Activated naive CD8-positive, alpha-beta T cell treated with anti-CD3 and anti-CD28 coated beads, Interleukin-2, amount 50 U/mL, for 16 hours (primary cell): Measurements from ENCODE around the gene CCDC27.

ENCODE experiments used
- DNase-seq: peaks from one replicate; pipeline ENCODE4 v3.0.0-alpha.2; 2020; ENCODE audit warnings: low read depth, low spot score

CCDC27 gene

DNA sequence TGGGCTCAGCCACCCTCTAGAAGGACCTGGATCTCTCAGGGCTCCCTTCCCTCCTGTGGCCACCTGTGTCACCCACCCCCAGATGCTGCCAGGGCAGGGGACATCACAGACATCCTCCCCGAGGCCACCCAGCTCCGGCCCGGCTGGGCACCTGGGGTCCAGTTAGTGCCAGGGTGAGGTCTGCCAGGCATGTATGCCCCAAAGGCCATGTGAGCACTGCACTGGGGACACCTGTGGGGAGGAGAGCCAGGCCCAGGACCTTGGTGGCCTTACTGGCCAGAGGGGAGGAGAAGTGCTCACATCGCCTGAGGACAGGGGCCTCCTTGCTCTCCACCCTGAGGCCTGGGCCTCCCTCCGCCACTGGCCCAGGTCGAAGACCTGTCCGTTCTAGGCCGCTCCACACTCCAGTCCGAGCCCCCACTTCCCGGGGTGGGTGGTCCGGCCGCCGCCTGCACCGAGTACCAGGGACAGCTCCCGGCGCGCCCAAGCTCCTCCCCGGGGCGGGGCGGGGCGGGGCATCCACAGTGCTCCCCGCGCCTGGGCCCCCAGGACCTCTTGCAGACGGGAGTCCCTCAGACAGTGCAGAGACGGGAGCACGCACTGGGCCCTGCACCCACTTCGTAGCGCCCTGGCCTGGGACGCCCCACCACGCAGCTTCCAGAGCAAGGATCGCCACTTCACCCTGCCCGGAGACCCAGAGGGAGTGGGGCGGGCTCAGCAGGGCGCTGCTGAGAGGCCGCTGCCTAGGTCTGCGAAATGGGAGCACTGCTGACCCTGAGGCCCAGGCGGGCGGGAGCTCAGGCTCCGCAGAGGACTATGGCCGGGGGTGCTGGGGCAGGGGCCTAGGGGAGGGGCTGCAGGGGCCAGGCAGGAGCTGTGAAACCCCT, 34.3 kb upstream of the CCDC27 start:
- DNase-seq, result no peak

DNA sequence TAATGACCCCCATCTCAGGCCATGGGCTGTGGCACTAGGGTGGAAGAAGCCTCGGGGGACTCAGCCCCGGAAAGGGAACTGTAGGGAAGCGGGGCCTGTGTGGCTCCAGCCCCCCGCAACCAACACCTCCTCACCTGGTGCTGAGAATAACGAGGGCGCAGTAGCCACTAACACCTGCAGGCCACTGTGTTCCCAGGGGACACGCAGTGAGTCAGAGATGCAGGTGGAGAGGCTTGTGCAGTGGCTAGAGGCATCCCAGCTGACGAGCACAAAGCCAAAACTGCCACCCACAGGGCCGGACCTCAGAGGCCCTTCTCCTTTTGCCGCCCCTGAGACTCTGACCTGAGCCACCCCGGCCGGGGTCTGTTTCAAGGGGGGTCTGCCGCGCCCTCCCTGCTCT, 33.5 kb upstream of the CCDC27 start:
- DNase-seq, result no peak

DNA sequence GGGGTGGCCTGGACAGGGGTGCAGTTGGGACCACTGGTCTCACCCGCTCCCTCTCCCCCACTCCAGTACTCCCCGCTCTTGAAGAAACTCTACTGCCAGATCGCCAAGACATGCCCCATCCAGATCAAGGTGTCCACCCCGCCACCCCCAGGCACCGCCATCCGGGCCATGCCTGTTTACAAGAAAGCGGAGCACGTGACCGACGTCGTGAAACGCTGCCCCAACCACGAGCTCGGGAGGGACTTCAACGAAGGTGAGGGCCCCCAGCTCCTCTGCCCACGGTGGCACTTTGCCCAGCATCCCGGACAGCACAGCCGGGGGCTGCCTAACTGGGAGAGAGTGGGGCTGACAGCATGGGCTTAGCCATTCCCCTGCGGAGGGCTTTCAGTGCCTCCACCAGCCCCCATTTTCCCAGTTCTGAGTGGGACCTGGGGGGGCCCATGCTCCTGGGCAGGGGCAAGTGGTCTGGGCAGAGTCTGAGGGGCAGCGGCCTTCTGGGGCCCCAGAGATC, 30.2 kb upstream of the CCDC27 start:
- no peak for DNase-seq

DNA sequence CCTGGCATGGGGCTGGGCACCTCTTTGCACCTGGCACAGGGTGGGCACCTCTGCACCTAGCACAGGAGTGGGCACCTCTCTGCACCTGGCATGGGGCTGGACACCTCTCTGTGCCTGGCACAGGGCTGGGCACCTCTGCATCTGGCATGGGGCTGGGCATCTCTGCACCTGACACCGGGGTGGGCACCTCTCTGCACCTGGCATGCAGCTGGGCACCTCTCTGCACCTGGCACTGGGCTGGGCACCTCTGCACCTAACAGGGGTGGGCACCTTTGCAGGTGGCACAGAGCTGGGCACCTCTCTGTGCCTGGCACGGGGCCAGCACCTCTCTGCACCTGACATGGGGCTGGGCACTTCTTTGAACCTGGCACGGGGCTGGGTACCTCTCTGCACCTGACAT, 29.4 kb upstream of the CCDC27 start:
- DNase-seq, result no peak

DNA sequence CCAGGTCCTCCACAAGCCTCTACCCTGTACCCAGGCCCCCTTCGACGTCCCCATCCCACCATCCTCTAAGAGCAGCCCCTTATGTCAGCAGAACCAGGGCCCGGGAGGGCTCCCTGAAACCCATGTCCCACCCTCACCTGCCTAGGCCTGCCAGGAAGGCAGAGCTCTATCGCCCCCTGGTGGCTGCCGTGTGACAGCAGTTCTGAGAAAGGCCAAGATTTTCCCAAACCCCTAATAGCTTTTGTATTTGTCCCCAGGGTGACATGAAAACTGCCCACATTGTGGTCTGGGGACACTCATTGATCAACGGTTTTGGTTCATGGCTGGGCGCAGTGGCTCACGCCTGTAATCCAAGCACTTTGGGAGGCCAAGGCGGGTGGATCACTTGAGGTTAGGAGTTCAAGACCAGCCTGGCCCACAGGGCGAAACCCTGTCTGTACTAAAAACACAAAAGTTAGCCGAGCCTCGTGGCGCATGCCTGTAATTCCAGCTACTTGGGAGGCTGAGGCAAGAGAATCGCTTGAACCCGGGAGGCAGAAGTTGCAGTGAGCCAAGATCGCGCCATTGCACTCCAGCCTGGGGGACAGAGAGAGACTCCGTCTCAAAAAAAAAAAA, 27.7 kb upstream of the CCDC27 start:
- peak; percentile 66 for DNase-seq

DNA sequence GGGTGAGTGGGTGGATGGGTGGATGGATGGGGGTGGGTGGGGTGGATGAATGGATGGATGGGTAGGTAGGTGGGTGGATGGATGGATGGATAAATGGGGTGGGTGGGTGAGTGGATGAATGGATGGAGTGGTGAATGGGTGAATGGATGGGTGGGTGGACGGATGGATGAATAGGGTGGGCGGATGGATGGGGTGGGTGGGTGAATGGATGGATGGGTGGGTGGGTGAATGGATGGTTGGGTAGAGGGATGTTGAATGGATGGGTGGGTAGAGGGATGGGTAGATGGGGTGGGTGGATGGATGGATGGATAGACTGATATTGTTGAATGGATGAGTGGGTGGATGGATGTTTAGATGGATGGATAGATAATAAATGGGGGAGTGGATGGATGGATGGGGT, 26.9 kb upstream of the CCDC27 start:
- no peak for DNase-seq

DNA sequence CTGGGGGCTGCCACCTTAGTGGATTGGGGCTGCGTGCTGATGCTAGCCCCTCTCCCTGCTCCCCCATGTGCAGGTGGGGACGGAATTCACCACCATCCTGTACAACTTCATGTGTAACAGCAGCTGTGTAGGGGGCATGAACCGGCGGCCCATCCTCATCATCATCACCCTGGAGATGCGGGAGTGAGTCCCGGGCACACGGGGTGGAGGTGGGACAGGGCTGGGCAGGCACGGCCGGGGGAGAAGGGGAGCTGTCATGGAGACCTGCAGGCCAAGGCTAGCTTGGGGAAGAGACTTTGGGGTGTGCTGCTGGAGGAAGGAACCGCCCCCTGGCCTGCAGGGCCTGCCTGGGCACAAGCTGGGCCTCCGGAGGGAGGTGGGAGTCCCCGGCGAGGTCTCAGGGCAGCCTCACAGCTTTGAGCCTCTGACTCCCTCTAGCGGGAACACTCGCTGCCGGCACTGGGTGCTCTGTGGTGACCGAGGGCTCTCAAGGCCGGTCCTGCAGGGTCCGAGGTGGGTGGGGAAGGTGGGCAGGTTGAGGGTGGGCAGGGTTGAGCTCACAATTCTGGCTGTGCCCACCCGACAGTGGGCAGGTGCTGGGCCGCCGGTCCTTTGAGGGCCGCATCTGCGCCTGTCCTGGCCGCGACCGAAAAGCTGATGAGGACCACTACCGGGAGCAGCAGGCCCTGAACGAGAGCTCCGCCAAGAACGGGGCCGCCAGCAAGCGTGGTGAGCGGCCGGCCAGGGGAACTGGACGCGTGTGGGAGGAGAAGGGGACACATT, 25.0 kb upstream of the CCDC27 start:
- no peak for DNase-seq

DNA sequence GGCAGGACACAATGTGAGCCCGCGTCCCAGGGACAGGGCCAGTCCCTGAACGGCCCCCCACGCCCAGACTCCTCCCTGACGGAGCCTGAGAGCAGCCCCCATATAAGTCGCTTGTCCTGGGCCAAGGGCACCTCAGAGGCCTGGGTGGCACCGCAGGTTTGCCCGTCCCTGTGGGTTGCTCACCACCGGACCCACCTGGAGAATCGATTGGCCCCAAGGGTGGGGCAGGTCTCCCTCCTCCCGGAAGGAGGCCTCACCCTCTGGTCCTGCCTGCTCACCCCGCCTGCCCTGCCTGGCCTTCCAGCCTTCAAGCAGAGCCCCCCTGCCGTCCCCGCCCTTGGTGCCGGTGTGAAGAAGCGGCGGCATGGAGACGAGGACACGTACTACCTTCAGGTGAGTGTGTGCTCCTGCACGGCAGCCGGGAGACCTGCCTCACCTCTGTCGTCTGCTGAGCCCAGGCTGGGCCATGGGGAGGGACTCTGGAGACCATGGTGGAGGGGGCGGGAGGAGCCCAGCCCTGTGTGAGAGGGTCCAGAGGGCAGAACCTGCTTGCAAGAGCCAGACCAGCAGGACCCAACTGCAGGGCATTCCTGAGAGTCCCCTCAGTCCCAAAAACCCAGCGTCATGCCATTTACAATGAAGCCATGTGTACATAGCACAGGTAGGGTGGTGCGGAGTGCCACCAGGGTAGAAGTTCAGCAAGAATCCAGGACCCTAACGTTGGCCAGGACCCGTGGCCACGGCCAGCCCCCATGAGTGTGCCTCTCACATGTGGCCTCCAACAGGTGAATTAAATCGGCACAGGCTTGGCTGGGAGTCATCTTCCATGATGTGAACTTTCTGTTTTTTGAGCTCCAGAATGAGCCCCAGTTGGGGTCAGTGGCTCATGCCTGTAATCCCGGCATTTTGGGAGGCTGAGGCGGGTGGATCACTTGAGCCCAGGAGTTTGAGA, 24.1 kb upstream of the CCDC27 start:
- DNase-seq, result no peak

DNA sequence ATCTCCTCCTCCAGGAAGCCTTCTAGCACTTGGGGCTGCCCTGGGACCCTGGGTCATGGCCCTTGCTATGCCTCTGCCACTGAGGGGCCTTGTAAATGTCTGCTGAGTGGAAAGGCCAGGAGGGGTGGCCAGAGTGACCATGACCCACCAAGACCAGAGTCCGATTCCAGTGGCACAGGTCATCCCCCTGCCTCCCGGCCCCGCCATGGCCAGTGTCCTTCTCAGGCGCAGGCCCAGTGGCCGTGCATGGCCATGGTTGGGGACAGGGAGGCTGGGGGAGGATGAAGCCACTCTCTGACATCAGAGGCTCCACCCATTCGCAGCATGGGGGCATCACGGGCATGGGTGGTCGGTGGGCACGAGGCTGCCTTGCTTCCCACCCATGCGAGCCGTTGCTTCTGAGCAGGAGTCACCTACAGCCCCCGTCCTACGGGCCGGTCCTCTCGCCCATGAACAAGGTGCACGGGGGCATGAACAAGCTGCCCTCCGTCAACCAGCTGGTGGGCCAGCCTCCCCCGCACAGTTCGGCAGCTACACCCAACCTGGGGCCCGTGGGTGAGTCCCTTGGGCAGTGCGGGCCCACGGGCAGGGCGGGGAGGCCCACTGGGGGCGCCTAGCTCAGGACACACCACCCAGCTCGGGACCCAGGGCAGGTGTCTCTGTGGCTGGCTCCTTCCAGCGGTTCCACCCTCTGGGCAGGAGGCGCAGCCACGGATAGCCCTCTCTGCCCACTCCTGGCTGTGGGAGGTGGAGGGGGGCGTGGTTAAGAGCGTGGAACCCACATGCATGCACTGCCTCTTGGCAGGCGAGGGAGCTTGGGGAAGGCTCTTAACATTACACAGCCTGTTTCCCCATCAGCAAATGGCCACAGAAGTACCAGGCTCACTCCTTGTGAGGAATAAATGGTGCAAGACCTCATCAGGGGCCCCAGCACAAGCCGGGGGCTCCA, 22.4 kb upstream of the CCDC27 start:
- no peak for DNase-seq

DNA sequence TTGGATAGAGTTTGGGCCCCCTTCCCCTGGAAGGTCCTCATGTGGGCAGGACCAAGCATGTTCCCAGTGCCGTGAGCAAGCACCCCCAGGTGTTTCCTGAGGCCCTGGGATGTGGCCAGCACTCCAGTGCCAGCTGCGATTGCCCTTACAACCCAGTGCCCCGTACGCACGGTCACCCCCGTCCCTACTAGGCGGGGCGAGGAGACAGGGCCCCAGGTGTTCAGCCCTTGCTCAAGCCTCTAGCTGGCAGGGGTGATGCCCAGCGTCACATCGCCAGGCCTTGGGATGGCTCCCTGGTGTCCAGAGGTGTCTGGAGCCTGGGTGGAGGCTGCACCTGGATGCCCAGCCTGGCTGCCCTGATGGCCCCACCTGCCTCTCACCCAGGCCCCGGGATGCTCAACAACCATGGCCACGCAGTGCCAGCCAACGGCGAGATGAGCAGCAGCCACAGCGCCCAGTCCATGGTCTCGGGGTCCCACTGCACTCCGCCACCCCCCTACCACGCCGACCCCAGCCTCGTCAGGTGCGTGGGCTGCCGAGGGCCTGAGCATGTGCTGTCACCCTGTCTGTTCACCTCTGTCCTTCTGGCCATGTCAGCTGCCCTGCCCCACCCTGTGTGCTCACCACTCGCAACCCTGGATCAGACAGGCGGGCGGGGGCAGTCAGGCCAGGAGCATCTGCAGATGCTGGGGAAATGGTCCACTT, 21.6 kb upstream of the CCDC27 start:
- DNase-seq, result no peak

DNA sequence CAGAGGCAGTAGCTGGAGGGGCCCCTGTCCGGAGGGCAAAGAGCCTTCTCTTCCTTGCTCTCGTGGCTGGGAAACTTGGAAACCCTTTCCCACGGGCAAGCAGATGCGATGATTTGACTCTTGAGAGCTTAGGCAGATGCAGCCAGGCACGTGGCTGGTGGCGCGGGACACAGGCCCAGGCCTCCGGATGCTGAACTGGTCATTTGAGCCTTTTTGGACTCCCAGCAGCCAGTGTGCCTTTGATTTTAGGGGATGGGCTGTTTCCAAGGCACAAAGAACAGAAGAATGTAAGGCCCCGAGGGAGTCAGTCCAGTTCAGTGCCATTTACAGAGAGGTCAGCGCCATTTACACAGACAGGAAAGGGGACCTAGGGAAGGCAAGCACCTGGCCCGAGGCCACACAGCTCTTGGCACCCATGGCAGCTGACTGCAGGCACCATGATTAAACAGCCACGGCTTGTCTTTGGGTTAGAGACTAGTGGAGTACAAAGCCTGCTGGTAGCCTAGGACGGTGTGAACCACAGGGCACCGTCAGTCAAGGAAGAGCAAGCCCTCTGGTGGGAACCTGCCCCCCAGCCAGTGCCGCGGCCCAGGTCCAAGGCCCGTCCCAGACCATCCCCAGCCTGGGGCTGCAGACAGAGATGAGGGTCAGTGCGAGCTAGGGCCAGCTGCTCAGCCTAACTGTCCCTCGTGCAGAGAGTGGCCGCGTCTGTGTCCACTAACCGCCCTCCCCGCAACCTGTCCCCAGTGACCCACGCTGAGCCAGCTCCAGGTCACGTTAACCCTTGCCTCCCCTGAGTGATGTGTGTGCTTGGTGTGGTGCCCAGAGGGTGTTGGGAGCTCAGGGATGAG, 20.4 kb upstream of the CCDC27 start:
- DNase-seq, result no peak

DNA sequence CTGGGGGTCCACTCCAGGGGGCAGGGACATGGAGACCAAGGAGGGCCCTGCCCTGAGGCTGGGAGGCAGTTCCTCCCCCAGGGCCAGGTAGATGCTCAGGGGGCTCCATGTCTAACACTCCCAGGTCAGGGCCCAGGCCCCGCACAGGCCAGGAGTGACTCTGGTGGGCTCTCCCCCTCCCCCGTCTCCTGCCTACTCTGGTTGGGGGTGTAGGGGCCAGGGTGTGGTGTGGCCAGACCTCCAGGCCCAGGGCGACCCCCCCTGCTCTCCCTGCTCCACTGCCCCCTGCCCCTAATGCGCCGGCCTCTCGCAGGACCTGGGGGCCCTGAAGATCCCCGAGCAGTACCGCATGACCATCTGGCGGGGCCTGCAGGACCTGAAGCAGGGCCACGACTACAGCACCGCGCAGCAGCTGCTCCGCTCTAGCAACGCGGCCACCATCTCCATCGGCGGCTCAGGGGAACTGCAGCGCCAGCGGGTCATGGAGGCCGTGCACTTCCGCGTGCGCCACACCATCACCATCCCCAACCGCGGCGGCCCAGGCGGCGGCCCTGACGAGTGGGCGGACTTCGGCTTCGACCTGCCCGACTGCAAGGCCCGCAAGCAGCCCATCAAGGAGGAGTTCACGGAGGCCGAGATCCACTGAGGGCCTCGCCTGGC, 19.7 kb upstream of the CCDC27 start:
- DNase-seq, result no peak

DNA sequence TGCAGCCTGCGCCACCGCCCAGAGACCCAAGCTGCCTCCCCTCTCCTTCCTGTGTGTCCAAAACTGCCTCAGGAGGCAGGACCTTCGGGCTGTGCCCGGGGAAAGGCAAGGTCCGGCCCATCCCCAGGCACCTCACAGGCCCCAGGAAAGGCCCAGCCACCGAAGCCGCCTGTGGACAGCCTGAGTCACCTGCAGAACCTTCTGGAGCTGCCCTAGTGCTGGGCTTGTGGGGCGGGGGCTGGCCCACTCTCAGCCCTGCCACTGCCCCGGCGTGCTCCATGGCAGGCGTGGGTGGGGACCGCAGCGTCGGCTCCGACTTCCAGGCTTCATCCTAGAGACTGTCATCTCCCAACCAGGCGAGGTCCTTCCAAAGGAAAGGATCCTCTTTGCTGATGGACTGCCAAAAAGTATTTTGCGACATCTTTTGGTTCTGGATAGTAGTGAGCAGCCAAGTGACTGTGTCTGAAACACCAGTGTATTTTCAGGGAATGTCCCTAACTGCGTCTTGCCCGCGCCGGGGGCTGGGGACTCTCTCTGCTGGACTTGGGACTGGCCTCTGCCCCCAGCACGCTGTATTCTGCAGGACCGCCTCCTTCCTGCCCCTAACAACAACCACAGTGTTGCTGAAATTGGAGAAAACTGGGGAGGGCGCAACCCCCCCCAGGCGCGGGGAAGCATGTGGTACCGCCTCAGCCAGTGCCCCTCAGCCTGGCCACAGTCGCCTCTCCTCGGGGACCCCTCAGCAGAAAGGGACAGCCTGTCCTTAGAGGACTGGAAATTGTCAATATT, 19.0 kb upstream of the CCDC27 start:
- no peak for DNase-seq

DNA sequence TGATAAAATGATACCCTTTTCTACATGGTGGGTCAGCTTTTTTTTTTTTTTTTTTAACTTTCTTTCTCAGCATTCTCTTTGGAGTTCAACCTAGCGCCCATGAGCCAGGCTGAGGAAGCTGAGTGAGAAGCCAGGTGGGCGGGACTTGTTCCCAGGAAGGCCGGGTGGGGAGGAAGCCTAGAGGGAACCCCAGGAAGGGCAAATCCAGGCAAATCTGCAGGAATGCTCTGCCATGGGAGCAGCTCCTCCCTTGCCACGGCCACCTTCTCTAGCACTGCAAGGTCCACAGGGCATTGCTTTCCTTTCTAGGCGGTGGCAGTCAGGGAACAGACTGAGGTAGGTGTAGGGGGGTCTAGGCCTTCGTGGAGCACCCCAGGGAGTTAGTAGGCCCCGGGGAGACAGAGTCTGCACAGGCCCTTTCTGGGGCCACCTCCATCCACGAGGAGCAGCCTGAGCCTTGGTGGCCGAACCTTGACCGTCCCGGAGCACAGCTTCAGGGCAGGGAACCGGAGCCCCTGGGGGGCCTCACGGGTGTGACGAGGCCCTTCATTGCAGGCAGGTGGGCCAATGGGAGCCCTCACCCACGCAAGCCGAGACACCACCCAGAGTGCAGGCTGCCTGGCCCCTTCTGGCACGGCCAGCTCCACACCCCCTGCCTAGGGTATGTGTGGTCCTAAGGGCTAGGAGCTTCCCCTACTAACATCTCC, 18.2 kb upstream of the CCDC27 start:
- DNase-seq, result no peak

DNA sequence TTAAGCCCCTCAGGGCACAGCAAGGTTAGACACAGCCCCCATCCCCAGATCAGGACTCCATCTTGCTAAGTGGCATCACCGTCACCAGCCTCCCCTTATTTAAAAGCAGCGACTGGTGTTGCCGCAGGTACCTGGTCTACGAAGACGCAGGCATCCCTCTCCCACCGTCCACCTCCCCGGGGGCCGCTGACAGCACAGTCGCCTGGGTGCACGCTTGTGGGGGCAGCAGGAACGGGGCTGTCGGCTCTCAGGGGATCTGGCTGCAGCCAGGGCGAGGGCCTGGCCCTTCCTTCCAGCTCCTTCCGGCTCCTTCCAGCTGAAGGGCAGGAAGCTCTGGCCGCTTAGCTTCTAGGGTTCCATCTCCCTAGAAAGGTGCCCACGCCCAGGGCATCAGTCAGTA, 17.6 kb upstream of the CCDC27 start:
- DNase-seq, result no peak

DNA sequence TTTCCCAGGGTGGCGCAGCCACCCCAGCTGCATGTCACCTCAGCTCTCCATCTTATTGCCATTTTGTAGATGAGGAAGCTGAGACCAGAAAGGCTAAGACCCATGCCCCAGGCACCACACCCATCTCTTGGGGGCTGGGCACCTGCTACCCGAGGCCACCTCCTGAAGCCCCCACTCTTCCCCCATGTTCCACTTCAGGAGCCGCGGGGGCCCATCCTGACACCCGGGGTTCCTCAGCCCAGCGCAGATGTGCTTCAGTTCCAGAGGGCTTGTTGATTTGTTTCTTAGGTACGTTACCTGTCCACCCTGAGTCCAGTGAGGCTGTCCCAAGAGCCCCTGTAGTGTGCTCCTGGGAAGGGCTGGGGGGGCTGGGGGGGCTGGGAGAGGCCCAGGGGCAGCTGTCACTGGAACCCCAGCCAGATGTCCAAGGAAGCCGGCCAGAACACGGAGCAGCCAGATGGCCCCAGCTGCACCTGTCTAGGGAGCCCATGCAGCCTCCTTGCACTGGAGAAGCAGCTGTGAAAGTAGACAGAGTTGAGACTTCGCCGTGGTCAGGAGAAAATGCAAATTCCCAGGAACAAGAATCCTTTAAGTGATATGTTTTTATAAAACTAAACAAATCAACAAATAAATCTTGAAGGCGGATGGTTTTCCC, 17.1 kb upstream of the CCDC27 start:
- DNase-seq, result no peak
